Ectodermal cell (in vitro differentiated cells): Measurements from ENCODE around the gene CPED1.

Experiments used
- H3K27ac ChIP-seq: 2 replicates; pipeline ENCODE4 v1.7.0; 2013; ENCODE audit warnings: mild to moderate bottlenecking, low read depth, low read length; ENCODE audit not compliant: insufficient read depth, poor library complexity, severe bottlenecking
- H3K27me3 ChIP-seq: 2 replicates; pipeline ENCODE4 v1.7.0; 2013; ENCODE audit warnings: mild to moderate bottlenecking, low read length; ENCODE audit not compliant: insufficient read depth, control insufficient read depth, poor library complexity, severe bottlenecking
- H3K36me3 ChIP-seq: one replicate; pipeline ENCODE4 v1.7.0; 2013; ENCODE audit warnings: low read length; ENCODE audit not compliant: control insufficient read depth, insufficient read depth
- H3K4me1 ChIP-seq: one replicate; pipeline ENCODE4 v1.7.0; 2013; ENCODE audit warnings: low read length; ENCODE audit not compliant: control insufficient read depth, insufficient read depth
- H3K4me3 ChIP-seq: 2 replicates; pipeline ENCODE4 v1.7.0; 2013; ENCODE audit warnings: low read depth, low read length, control low read depth; ENCODE audit not compliant: insufficient read depth
- H3K9me3 ChIP-seq: 2 replicates; pipeline ENCODE4 v1.7.0; 2013; ENCODE audit warnings: mild to moderate bottlenecking, low read length, moderate library complexity; ENCODE audit not compliant: control insufficient read depth
- WGBS, 2 experiments: methylation state at CpG; one replicate each; pipeline ENCODE4 v1.1.7; 2013; ENCODE audit warnings: missing lambda C conversion rate in 2 of 2; 5-methylcytosine and 5-hydroxymethylcytosine counted together

The CPED1 gene

DNA sequence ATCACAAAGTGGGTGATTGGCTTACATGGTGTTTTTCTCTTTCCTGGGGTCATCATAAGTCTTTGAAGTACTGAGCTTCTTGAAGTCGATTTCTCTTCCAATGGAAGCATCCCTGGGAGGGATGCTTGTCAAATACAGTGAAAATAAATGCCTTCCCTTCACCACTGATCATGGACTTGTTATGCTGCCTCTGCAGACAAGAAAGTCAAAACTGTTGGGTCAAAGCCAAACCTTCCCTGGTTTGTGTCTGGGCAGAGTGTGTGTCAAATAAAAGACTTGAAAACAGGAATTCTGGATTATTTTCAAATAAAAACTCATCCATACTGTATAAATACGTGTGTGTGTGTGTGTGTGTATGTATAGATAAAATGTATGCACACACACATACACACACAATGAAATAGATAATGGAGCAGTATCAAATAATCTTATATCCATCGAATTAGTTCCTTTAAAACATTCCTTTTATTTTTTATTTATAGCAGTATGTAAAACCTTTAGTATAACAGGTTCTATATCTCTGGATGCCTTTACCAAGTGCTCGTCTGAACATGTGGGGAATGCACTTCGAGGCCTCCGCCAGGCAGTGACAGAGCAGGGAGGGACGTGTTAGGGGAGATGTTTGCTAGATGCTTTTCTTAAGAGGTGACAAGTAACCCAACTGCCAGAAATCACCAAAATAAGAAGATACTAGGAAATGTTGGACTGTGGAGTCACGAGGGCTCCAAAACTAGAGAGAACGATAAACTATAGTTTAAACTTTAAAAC lies 313.1 kb downstream of the CPED1 start:
- Histone ChIP-seq H3K27me3 (no peaks in the 10 kb centered on the region), H3K9me3 (no peaks in the 10 kb centered on the region), H3K4me3 (no peak overlapping the region), H3K27ac (no peak overlapping the region), H3K4me1 (peaks cover 4% of the 10 kb centered on the region), H3K36me3 (no peaks in the 10 kb centered on the region)
- 92 to 93% methylated on average over 7 to 8 of the region's 9 CpGs for WGBS, 2 experiments

DNA sequence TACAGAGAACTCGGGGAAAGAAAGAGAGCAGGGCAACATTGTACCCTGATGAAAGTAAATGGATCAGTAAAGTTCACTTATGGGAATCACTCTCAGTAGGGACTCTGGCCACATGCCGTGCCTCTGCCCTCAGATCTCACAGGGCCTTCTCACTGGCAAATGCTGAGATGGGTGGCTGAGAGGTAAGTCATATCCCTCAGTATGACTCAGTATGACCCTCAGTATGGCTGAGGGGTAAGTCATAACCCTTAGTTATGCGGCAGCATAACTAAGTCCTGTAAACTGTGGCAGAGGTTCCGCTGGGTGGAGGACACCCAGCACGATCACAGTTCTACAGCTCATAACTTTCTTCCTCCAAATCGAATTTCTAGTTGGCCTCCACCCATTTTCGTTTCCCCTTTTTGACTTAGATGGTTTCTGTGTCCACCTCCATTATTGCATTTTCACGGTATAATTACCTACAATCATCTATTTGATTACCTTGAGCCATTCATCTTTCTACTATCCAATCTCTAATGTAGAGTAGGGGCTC lies 313.8 kb downstream of the CPED1 start:
- no peak overlapping the region for H3K4me3 ChIP-seq
- no peaks in the 10 kb centered on the region for H3K27me3 ChIP-seq
- H3K27ac ChIP-seq, result no peak overlapping the region
- no peaks in the 10 kb centered on the region for H3K36me3 ChIP-seq
- 88 to 93% methylated on average over 8 of the region's 8 CpGs for whole genome bisulfite sequencing, 2 experiments
- H3K4me1 ChIP-seq, result peaks cover 4% of the 10 kb centered on the region
- no peaks in the 10 kb centered on the region for H3K9me3 ChIP-seq

DNA sequence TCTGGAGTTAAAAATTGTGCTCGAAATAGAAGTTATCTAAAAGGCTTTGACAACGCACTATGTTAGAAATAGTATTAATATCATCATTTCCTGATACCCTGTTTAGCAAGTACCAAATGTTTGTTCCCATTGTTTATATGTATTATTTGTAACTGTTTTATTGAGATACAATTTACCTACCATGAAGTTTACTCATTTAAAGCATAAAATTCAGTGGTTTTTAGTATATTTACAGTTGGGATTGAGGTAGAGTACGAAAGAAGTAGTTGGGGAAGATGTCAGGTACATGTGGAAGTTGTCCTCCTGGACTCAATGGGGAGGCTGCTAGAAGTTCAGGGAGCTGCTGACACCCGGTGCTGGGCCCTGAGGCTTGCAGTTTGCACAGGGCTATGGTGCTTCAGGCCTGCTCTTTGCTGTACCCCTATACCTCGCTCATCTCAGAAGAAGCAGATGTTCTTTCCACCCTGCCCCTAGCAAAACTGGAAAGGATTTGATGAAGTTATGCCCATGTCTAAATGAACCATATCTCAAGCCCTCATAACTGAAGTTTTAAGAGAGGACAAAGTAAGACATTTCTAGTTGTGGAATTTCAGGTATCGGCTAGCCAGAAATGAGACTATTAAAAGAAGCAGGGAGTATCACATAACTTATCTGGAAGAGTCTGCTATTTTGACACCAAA lies 315.1 kb downstream of the CPED1 start:
- Histone ChIP-seq H3K9me3 (no peaks in the 10 kb centered on the region), H3K4me1 (peaks cover 4% of the 10 kb centered on the region), H3K36me3 (no peaks in the 10 kb centered on the region), H3K27me3 (no peaks in the 10 kb centered on the region), H3K27ac (no peak overlapping the region), H3K4me3 (no peak overlapping the region)
- WGBS, 2 experiments, result 93 to 95% methylated on average over 5 to 6 of the region's 6 CpGs

DNA sequence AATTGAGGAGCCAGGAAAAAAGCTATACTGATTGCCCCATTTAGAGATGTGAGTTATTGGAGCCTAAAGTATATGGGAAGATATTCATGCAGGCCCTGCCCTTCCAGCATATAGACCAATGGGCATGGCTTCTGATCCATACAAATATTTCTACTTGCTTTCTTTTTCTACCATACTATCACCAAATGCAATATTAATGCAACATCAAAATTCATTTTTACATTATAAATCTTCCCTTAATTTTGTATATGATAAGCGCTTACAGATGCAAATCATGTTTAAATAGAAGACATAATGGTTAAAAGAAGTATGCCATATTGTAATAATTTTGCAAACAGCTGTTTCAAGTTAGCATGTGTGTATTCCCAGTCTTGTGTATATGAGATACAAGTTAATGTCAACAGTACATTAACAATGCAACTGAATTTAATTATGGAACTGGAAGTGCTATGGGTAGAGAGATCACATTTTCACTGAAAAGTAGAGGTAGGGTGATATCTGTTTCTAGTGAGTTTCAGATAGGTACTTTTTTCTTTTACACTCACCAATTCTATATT lies 315.7 kb downstream of the CPED1 start:
- Histone ChIP-seq H3K4me1 (peaks cover 4% of the 10 kb centered on the region), H3K9me3 (no peaks in the 10 kb centered on the region), H3K36me3 (no peaks in the 10 kb centered on the region), H3K27ac (no peak overlapping the region), H3K27me3 (no peaks in the 10 kb centered on the region), H3K4me3 (no peak overlapping the region)
- no CpG with 5 or more reads among the region's 1 CpG for WGBS, 2 experiments

DNA sequence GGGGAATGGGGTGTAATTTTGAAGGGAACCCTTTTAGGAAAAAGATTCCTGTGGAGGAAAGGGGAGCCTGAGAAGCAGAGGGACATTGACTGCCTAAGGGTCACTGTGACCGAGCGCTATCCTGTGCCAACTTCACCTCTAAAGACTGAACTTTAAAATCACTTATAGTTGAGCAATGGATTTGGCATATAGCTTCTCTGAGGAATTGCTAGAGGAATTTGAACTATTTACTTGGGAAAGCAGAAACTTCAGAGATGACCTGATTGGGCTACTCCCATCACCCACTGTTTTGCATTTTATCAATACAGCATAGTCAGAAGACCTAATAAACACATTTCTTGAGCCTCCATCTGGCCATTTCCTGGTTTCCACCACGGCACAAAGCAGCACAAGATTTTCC lies 316.6 kb downstream of the CPED1 start:
- WGBS, 2 experiments, result 90% methylated on average over 3 of the region's 3 CpGs
- Histone ChIP-seq H3K9me3 (no peaks in the 10 kb centered on the region), H3K36me3 (no peaks in the 10 kb centered on the region), H3K27ac (no peak overlapping the region), H3K4me1 (peaks cover 4% of the 10 kb centered on the region), H3K27me3 (no peaks in the 10 kb centered on the region), H3K4me3 (no peak overlapping the region)

DNA sequence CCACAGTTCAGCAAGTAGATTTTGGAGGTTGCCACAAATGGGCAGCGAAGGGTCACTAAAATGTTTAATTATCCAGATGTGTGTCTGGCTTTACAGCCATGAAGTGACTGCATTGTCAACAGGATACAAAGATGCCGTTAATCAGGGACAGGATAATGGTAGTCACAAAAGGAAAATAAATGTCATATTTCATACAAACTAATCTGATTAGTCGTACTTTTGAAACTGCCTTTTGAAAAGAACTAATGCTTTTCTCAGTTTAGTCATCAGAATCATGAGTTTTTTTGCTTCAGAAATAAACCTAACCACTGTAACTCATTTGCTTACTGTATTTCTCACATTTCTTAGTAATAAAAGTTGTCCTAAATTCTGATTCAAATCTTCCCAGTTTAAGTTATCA lies 318.1 kb downstream of the CPED1 start:
- H3K27ac ChIP-seq, result no peak overlapping the region
- WGBS, 2 experiments, result 86 to 90% methylated on average over 3 of the region's 3 CpGs
- no peaks in the 10 kb centered on the region for H3K9me3 ChIP-seq
- H3K36me3 ChIP-seq, result no peaks in the 10 kb centered on the region
- no peaks in the 10 kb centered on the region for H3K27me3 ChIP-seq
- H3K4me1 ChIP-seq, result peaks cover 4% of the 10 kb centered on the region
- no peak overlapping the region for H3K4me3 ChIP-seq

DNA sequence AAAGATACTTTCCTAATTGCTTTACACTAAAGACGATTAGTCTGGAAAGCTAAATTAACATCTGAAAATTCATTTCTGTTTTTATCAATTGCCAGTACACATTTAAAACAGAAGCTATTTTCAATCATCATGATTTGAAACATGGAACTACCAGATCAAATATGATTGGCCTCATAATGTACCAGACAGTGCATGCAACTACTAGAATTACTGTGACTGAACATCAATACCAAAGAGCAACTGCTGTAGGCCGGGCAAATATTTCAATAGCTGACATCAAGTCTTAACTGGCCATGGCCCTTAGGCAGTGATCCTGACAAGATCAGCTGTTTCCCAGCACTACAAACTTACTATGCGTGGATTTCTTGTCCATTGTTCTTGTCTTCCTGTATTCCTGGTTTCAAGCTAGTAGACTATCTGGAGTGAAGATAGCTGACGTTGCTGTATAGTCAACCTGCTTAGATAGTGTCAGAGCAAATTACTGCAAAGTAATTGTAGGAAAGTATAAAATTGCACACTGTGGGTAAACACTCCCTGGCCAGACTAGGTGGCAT lies 318.6 kb downstream of the CPED1 start:
- H3K27ac ChIP-seq, result no peak overlapping the region

DNA sequence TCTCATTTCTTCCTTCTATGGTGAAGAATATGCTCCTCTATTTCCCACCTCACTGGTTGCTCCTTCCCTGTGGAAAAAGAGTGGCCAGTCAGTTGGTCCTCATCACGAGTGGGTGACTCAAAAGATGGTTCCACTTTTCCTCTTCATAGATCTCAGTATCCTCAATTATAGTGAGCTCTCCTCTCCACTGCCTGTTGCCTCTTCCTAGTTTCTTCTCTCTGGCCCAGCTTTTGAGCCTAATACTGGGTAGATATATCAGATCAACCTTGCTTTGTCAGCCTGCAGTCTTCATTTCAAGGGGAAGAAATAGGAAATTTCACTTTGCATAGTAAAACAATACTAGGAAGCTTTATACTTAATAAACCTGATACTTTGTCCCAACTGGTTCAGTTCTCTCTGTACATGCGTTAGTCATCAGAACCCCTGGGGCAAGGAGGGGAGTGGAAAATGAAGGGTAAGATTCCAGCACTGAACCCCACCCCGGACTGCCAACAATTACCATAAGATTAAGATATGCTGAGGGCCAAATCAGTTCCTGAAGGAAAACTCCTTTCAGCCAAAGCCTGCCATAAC lies 324.8 kb downstream of the CPED1 start:
- H3K27me3 ChIP-seq, result no peaks in the 10 kb centered on the region
- H3K27ac ChIP-seq, result no peak overlapping the region
- no peaks in the 10 kb centered on the region for H3K4me1 ChIP-seq
- no peaks in the 10 kb centered on the region for H3K9me3 ChIP-seq
- no peaks in the 10 kb centered on the region for H3K36me3 ChIP-seq
- WGBS, 2 experiments, result 87 to 92% methylated on average over 2 to 3 of the region's 3 CpGs
- no peak overlapping the region for H3K4me3 ChIP-seq

More for the DNA sequence above, 318.6 kb downstream of the CPED1 start:
- H3K9me3 ChIP-seq, result no peaks in the 10 kb centered on the region
- no peaks in the 10 kb centered on the region for H3K36me3 ChIP-seq
- H3K4me3 ChIP-seq, result no peak overlapping the region
- H3K4me1 ChIP-seq, result peaks cover 4% of the 10 kb centered on the region
- 90 to 94% methylated on average over 4 of the region's 4 CpGs for WGBS, 2 experiments
- H3K27me3 ChIP-seq, result no peaks in the 10 kb centered on the region

DNA sequence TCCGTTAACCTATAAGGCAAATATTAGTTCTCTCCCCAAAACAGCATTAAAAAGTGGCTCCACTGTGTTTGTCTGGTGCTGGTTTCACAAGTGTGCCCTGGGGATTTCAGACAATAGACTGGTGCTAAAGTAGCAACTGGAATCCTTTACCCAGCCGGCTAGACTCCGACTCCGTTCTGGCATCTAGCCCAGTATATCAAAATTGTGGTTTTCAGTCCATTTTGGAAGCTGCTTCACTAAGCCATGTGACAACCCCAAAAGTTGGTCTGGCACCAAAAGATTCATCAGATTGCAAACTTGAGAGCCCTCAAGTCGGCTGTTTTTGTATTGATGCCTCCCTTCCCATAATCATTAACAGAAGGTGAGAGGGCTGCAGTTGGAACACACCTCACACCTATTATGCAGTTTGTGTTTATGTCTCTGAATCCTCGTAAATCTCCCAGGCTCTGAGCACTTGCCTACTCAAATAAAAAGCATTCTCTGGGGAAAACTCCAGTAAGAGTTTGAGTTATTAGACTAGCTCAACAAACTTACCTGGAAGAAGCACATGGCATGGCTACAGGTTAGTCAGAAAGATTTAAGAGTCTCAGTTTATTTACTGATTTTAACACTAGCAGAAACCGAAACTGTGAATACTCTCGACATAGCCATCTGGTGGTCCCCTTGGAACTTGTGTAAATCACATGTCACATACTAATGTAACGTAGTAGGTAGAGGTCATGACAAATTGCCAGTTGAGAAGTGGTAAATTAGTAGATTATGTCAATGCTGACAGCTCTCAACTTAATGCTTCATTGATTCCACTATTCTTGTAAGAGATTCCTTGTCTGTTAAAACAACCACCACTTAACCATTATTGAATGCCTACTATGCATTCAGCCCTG lies 325.5 kb downstream of the CPED1 start:
- H3K9me3 ChIP-seq, result no peaks in the 10 kb centered on the region
- no peaks in the 10 kb centered on the region for H3K4me1 ChIP-seq
- H3K36me3 ChIP-seq, result no peaks in the 10 kb centered on the region
- no peak overlapping the region for H3K4me3 ChIP-seq
- WGBS, 2 experiments, result 89 to 94% methylated on average over 9 of the region's 9 CpGs
- H3K27ac ChIP-seq, result no peak overlapping the region
- H3K27me3 ChIP-seq, result no peaks in the 10 kb centered on the region
